GM12878 (cell line): ENCODE data around the gene ALS2. TPM values are rescaled to one million over a fixed set of nuclear protein-coding genes. Genes with fewer than 3 reads are reported as not detected.

Experiments used
- ATAC-seq: fragments of 200-7000 bp; cut with Tn5 transposase; 3 replicates; pipeline ENCODE4 v1.9.1; 2020; ENCODE audit warnings: mild to moderate bottlenecking, moderate library complexity
- BruUV-seq: library from RNA; stranded (reverse); fragments of 400-500 nt; replicated peaks from 2 replicates; lab custom pipeline; 2021; lab: Mats Ljungman, UMichigan
- CTCF ChIA-PET: fragments of 300-600 bp; sonication (Branson Sonifier 250); formaldehyde crosslinking; extraction: SDS; loops from one replicate; lab custom pipeline; 2021; ENCODE audit warnings: inconsistent platforms; lab: Yijun Ruan, JAX
- POLR2A ChIA-PET: fragments of 350-600 bp; formaldehyde crosslinking; extraction: SDS; loops from one replicate; lab custom pipeline; 2021; ENCODE audit warnings: inconsistent platforms; lab: Charles Lee
- RAD21 ChIA-PET: fragments of 300-600 bp; sonication (Branson Sonifier 250); formaldehyde crosslinking; loops from one replicate; lab custom pipeline; 2023; ENCODE audit warnings: antibody characterized with exemption; ENCODE audit not compliant: unreplicated experiment; lab: Charles Lee
- SMC1A ChIA-PET: fragments of 300-600 bp; sonication (Branson Sonifier 250); formaldehyde crosslinking; loops from one replicate; lab custom pipeline; 2023; ENCODE audit not compliant: unreplicated experiment, uncharacterized antibody; lab: Charles Lee
- DNase-seq: peaks from one replicate; pipeline ENCODE4 v3.0.0-alpha.2; 2011; ENCODE audit warnings: low read depth, low spot score
- FAIRE-seq: peaks from 3 replicates; lab custom pipeline; 2011; peaks lifted over from hg19 to GRCh38; lab: Jason Lieb, UNC
- H2AFZ ChIP-seq: 2 replicates; pipeline ENCODE4 v1.6.0; 2011; ENCODE audit warnings: low read depth, low read length, control low read depth; ENCODE audit not compliant: control insufficient read depth
- H3K27ac ChIP-seq: 2 replicates; pipeline ENCODE4 v1.5.1; 2011; ENCODE audit warnings: control low read depth; ENCODE audit not compliant: control insufficient read depth, insufficient read depth
- H3K27me3 ChIP-seq, 2 experiments: replicated peaks in 1 of 2; 2 replicates each; pipeline versions ENCODE4 v1.6.0 to v1.6.1; 2011; ENCODE audit warnings: low read length in 1 of 2; ENCODE audit not compliant: control insufficient read depth in 2 of 2, insufficient read depth in 2 of 2
- H3K36me3 ChIP-seq, 2 experiments: 2 replicates each; pipeline ENCODE4 v1.5.1; 2011; ENCODE audit warnings: low read length in 1 of 2; ENCODE audit not compliant: control insufficient read depth in 2 of 2, insufficient read depth in 2 of 2
- H3K4me1 ChIP-seq: 2 replicates; pipeline ENCODE4 v1.6.1; 2011; ENCODE audit warnings: mild to moderate bottlenecking, low read length, moderate library complexity, mixed read lengths; ENCODE audit not compliant: control insufficient read depth, insufficient read depth
- H3K4me2 ChIP-seq: 2 replicates; pipeline ENCODE4 v1.6.0; 2011; ENCODE audit warnings: control low read depth; ENCODE audit not compliant: control insufficient read depth, insufficient read depth
- H3K4me3 ChIP-seq: fragments of 200-600 bp; sonication (generic); 2 replicates; pipeline ENCODE4 v1.5.1; 2016
- H3K79me2 ChIP-seq: 2 replicates; pipeline ENCODE4 v1.6.0; 2011; ENCODE audit warnings: low read length; ENCODE audit not compliant: control insufficient read depth, insufficient read depth
- H3K9ac ChIP-seq: 2 replicates; pipeline ENCODE4 v1.8.0; 2011; ENCODE audit warnings: low read length, control low read depth, mixed read lengths; ENCODE audit not compliant: control insufficient read depth, insufficient read depth
- H3K9me3 ChIP-seq: replicated peaks from 3 replicates; pipeline ENCODE4 v1.5.1; 2011; ENCODE audit warnings: mild to moderate bottlenecking, low read length; ENCODE audit not compliant: control insufficient read depth, insufficient read depth
- H4K20me1 ChIP-seq: 2 replicates; pipeline ENCODE4 v1.6.0; 2011; ENCODE audit not compliant: control insufficient read depth, insufficient read depth
- LARP7 ChIP-seq: fragments of 450-650 bp; IDR thresholded peaks from 2 replicates; pipeline ENCODE4 v1.6.1; 2017; ENCODE audit warnings: mild to moderate bottlenecking
- RB1 ChIP-seq: fragments of 450-650 bp; formaldehyde crosslinking; IDR thresholded peaks from 2 replicates; pipeline ENCODE4 v1.6.1; 2017; ENCODE audit warnings: mild to moderate bottlenecking, borderline replicate concordance
- ZNF592 ChIP-seq: fragments of 450-650 bp; IDR thresholded peaks from 2 replicates; pipeline ENCODE4 v1.6.1; 2017; ENCODE audit warnings: mild to moderate bottlenecking, moderate library complexity
- WGBS: methylation state at CpG from one replicate; pipeline ENCODE4 v1.1.6; 2016; ENCODE audit warnings: low lambda C conversion rate; ENCODE audit not compliant: insufficient replicate concordance, insufficient coverage; ENCODE audit errors: missing lambda C conversion rate; 5-methylcytosine and 5-hydroxymethylcytosine counted together
- in situ Hi-C: fragments of 300-500 bp; cut with MboI; formaldehyde crosslinking; loops from 9 replicates; pipeline ENCODE4 v1.14.3; 2018; ENCODE audit warnings: mixed read lengths
- intact Hi-C: fragments of 100-400 bp; cut with micrococcal nuclease; formaldehyde crosslinking; loops from one replicate; pipeline ENCODE4 v1.14.2; 2022; ENCODE audit not compliant: unreplicated experiment
- polyA plus RNA-seq, 11 experiments: library from polyadenylated mRNA; depleted of rRNA in 4 of 11; unstranded in 6 of 11; stranded (reverse) in 5 of 11; fragments of >200 nt; fragmentation: Nextera tagmentation in 4 of 11; fragmentation: Illumina TruSeq in 1 of 11; extraction: Ambion mirVana in 4 of 11; extraction: Trizol in 1 of 11; gene quantifications; 1 replicate in 1 of 11; 2 replicates in 10 of 11; pipeline versions ENCODE4 v1.2.1 to v1.2.3, GENCODE V29; 2011 to 2016; ENCODE audit warnings: inconsistent platforms in 2 of 11, missing spikeins in 2 of 11, low read depth in 1 of 11
- total RNA-seq, 4 experiments: library from RNA; depleted of rRNA in 3 of 4; stranded (reverse); fragments of >200 nt in 3 of 4; fragmentation: Illumina TruSeq in 1 of 4; extraction: Trizol in 1 of 4; gene quantifications; 2 replicates each; pipeline versions ENCODE4 v1.2.1 to v1.2.3, GENCODE V29; 2013 to 2021
- TF ChIP-seq, protein P1 (sequence below): fragments of 450-650 bp; formaldehyde crosslinking; IDR thresholded peaks from 2 replicates; pipeline ENCODE4 v1.5.0; 2022; ENCODE audit warnings: mild to moderate bottlenecking, missing genetic modification characterization
- TF ChIP-seq, protein P2 (sequence below): fragments of 150-350 bp; IDR thresholded peaks from 2 replicates; pipeline ENCODE4 v1.6.1; 2016; ENCODE audit warnings: low read depth, low read length

Gene ALS2
- total and polyA plus RNA-seq, 10 of the 15 experiments (the other 5 are each of a cell fraction or from before 2014, with no cell fraction given) = 2.4 to 10.4 (median 7.7) TPM

- H3K36me3 ChIP-seq = no peaks in the 10 kb centered on the region
- intact Hi-C loops (no loop called here), in situ Hi-C loops (no loop called here)
- H2AFZ ChIP-seq = no peak overlapping the region
- no peaks in the 10 kb centered on the region for H3K9me3 ChIP-seq
- ChIA-PET CTCF (no interaction called here), RAD21 (no interaction called here), SMC1A (no interaction called here), POLR2A (interaction anchor here (1.4 kb wide), 1 partner anchor 17 kb away, joined by 3 read pairs; no protein-coding TSS in a partner anchor)
- TF ChIP-seq, protein P1, sequence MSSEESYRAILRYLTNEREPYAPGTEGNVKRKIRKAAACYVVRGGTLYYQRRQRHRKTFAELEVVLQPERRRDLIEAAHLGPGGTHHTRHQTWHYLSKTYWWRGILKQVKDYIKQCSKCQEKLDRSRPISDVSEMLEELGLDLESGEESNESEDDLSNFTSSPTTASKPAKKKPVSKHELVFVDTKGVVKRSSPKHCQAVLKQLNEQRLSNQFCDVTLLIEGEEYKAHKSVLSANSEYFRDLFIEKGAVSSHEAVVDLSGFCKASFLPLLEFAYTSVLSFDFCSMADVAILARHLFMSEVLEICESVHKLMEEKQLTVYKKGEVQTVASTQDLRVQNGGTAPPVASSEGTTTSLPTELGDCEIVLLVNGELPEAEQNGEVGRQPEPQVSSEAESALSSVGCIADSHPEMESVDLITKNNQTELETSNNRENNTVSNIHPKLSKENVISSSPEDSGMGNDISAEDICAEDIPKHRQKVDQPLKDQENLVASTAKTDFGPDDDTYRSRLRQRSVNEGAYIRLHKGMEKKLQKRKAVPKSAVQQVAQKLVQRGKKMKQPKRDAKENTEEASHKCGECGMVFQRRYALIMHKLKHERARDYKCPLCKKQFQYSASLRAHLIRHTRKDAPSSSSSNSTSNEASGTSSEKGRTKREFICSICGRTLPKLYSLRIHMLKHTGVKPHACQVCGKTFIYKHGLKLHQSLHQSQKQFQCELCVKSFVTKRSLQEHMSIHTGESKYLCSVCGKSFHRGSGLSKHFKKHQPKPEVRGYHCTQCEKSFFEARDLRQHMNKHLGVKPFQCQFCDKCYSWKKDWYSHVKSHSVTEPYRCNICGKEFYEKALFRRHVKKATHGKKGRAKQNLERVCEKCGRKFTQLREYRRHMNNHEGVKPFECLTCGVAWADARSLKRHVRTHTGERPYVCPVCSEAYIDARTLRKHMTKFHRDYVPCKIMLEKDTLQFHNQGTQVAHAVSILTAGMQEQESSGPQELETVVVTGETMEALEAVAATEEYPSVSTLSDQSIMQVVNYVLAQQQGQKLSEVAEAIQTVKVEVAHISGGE (CRISPR knock-in tag) = no peak
- TF ChIP-seq ZNF592 = no peak
- TF ChIP-seq LARP7 = no peak
- TF ChIP-seq, protein P2, sequence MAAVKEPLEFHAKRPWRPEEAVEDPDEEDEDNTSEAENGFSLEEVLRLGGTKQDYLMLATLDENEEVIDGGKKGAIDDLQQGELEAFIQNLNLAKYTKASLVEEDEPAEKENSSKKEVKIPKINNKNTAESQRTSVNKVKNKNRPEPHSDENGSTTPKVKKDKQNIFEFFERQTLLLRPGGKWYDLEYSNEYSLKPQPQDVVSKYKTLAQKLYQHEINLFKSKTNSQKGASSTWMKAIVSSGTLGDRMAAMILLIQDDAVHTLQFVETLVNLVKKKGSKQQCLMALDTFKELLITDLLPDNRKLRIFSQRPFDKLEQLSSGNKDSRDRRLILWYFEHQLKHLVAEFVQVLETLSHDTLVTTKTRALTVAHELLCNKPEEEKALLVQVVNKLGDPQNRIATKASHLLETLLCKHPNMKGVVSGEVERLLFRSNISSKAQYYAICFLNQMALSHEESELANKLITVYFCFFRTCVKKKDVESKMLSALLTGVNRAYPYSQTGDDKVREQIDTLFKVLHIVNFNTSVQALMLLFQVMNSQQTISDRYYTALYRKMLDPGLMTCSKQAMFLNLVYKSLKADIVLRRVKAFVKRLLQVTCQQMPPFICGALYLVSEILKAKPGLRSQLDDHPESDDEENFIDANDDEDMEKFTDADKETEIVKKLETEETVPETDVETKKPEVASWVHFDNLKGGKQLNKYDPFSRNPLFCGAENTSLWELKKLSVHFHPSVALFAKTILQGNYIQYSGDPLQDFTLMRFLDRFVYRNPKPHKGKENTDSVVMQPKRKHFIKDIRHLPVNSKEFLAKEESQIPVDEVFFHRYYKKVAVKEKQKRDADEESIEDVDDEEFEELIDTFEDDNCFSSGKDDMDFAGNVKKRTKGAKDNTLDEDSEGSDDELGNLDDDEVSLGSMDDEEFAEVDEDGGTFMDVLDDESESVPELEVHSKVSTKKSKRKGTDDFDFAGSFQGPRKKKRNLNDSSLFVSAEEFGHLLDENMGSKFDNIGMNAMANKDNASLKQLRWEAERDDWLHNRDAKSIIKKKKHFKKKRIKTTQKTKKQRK = no peak
- no peak for TF ChIP-seq RB1
- no peak overlapping the region for H3K4me2 ChIP-seq
- H3K27me3 ChIP-seq = no peaks in the 10 kb centered on the region
- no peak for FAIRE-seq
- H3K9ac ChIP-seq = no peak overlapping the region
- 8% methylated on average over 2 of the region's 2 CpGs for WGBS
- no peak for DNase-seq
- no peak overlapping the region for H3K27ac ChIP-seq
- no peaks in the 10 kb centered on the region for H3K79me2 ChIP-seq
- H3K4me3 ChIP-seq = no peak overlapping the region
- no peaks in the 10 kb centered on the region for H4K20me1 ChIP-seq
- no TSS peak for BruUV-seq
- no peak for ATAC-seq
- no peaks in the 10 kb centered on the region for H3K4me1 ChIP-seq
Measured at GRCh38 chr2:201828220-201828619, 47.5 kb upstream of the ALS2 start.
